Measurements from ENCODE around the gene CEP120.

DNA sequence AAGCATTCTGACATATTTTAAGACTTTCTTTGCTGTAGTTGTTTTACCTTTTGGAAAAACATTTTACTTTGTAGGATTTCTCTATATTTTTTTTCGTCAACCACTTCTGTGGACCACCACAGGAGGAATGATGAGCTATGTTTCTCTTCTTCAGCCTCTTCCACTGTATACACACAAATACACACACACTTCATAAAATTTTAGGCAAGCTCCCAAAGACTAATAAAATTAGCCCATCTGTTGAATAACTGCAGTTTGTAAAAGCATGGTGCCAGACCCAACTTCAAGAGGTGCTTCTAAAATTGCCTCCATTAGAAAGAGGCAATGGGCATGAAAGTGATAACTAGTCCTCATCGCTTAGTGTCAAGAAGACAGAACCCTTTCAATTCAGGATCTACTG lies 4.1 kb upstream of the CEP120 start:
- no peak for TF ChIP-seq CTCF (IDR thresholded peaks at IDR 0.05; ENCODE audit: insufficient read depth, low read depth, low read length)
- TF ChIP-seq EZH2 (IDR thresholded peaks at IDR 0.05; ENCODE audit: insufficient read depth, low read length) = no peak

All from astrocyte (in vitro differentiated cells and primary cell).